ENCODE results near the gene IL15. TPM values are rescaled to one million over a fixed set of nuclear protein-coding genes. Genes with fewer than 3 reads are reported as not detected.

The IL15 gene
- total and polyA plus RNA-seq, 4 donors, result 4.7 to 12.5 (median 8.1) TPM

DNA sequence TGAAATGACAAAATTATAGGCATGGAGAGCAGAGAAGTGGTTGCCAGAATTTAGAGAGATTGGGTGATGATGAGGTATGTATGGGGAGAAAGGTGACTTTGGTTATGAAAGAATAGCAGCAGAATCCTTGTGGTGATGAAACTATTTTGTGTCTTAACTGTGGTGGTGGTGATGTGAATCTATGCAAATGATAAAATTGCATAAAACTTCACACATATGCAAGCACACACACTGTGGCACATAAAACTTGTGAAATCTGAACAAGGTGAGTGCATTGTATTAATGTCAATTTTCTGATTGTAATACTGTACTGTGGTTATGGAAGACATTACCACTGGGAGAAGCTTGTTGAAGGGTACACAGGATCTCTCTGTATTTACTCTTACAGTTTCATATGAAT is 91.0 kb downstream of the IL15 start:
- no peaks in the 10 kb centered on the region for H3K9me3 ChIP-seq (ENCODE audit: control insufficient read depth in 4 of 4, insufficient read depth in 3 of 4, low read length in 3 of 4)
- peaks cover 0 to 3% (median under 1%) of the 10 kb centered on the region in 4 donors for H3K36me3 ChIP-seq (ENCODE audit: control insufficient read depth in 4 of 4, insufficient read depth in 4 of 4, low read length in 4 of 4)
- no peak overlapping the region for H3K27ac ChIP-seq (ENCODE audit: low read depth in 1 of 2, low read length in 1 of 2)
- H3K27me3 ChIP-seq (ENCODE audit: control insufficient read depth in 3 of 3, insufficient read depth in 3 of 3, low read length in 2 of 3), result no peaks in the 10 kb centered on the region
- DNase-seq, result no peak
- TF ChIP-seq CTCF (IDR thresholded peaks at IDR 0.05; ENCODE audit: control extremely low read depth, extremely low read depth), result no peak
- no peak overlapping the region for H3K4me3 ChIP-seq
- H3K4me1 ChIP-seq (ENCODE audit: control insufficient read depth in 5 of 5, insufficient read depth in 5 of 5, low read length in 5 of 5), result no peaks in the 10 kb centered on the region
- no peak overlapping the region for H3K9ac ChIP-seq (ENCODE audit: insufficient read depth in 1 of 2, low read length in 2 of 2)
- ATAC-seq (ENCODE audit: insufficient read depth, low FRiP score), result no peak

DNA sequence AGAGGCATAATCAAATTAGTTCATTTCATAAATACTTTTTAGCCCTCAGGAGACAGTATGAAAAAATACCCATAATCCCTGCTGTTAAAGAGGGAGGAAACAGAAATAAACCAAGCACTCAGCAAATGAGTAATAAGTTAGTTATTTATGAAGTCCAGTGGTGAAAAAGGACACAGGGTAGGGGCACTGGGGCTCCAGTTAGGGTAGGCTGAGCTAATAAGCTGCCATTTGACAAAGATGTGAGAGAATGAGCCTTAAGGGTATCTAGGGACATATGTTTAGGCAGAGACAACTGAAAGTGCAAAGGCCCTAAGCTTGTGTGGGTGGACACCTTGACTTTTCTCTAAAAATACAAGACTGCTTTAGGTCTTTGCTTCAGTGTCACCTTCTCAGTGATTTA is 94.4 kb downstream of the IL15 start:
- H3K27ac ChIP-seq (ENCODE audit: low read depth in 1 of 2, low read length in 1 of 2), result no peak overlapping the region
- no peak for TF ChIP-seq CTCF (IDR thresholded peaks at IDR 0.05; ENCODE audit: control extremely low read depth, extremely low read depth)
- no peak overlapping the region for H3K9ac ChIP-seq (ENCODE audit: insufficient read depth in 1 of 2, low read length in 2 of 2)
- H3K4me1 ChIP-seq (ENCODE audit: control insufficient read depth in 5 of 5, insufficient read depth in 5 of 5, low read length in 5 of 5), result no peaks in the 10 kb centered on the region
- H3K4me3 ChIP-seq, result no peak overlapping the region
- ATAC-seq (ENCODE audit: insufficient read depth, low FRiP score) (no peak), DNase-seq (no peak)
- H3K36me3 ChIP-seq (ENCODE audit: control insufficient read depth in 4 of 4, insufficient read depth in 4 of 4, low read length in 4 of 4), result peaks cover 0 to 5% (median 1%) of the 10 kb centered on the region in 4 donors
- H3K27me3 ChIP-seq (ENCODE audit: control insufficient read depth in 3 of 3, insufficient read depth in 3 of 3, low read length in 2 of 3), result no peaks in the 10 kb centered on the region
- no peaks in the 10 kb centered on the region for H3K9me3 ChIP-seq (ENCODE audit: control insufficient read depth in 4 of 4, insufficient read depth in 3 of 4, low read length in 3 of 4)

DNA sequence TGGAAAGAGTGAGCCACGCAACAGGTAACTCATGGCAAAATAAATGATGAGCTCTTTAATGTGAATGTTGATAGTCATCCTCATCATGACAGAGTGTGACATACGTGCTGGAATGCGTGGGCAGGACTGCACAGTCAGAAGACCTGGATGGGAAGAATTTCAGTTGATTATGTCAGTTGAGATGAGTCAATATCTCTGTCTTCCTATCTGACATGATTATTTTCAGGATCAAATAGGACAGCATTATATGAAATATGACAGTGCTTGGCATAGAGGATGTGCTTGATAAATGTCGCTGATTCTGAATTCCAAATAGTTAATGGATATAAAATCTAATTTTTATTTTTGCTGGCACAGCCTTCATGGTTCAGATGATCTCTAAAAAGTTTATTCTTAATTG is 95.1 kb downstream of the IL15 start:
- DNase-seq (no peak), ATAC-seq (ENCODE audit: insufficient read depth, low FRiP score) (no peak)
- H3K36me3 ChIP-seq (ENCODE audit: control insufficient read depth in 4 of 4, insufficient read depth in 4 of 4, low read length in 4 of 4), result peaks cover 0 to 5% (median 1%) of the 10 kb centered on the region in 4 donors
- no peak for TF ChIP-seq CTCF (IDR thresholded peaks at IDR 0.05; ENCODE audit: control extremely low read depth, extremely low read depth)
- no peaks in the 10 kb centered on the region for H3K27me3 ChIP-seq (ENCODE audit: control insufficient read depth in 3 of 3, insufficient read depth in 3 of 3, low read length in 2 of 3)
- no peaks in the 10 kb centered on the region for H3K4me1 ChIP-seq (ENCODE audit: control insufficient read depth in 5 of 5, insufficient read depth in 5 of 5, low read length in 5 of 5)
- WGBS, 2 donors, result 92% methylated on average over 4 of the region's 4 CpGs
- no peaks in the 10 kb centered on the region for H3K9me3 ChIP-seq (ENCODE audit: control insufficient read depth in 4 of 4, insufficient read depth in 3 of 4, low read length in 3 of 4)
- H3K27ac ChIP-seq (ENCODE audit: low read depth in 1 of 2, low read length in 1 of 2), result no peak overlapping the region
- H3K4me3 ChIP-seq, result no peak overlapping the region
- no peak overlapping the region for H3K9ac ChIP-seq (ENCODE audit: insufficient read depth in 1 of 2, low read length in 2 of 2)

- H3K4me1 ChIP-seq (ENCODE audit: control insufficient read depth in 5 of 5, insufficient read depth in 5 of 5, low read length in 5 of 5), result no peaks in the 10 kb centered on the region
- H3K9me3 ChIP-seq (ENCODE audit: control insufficient read depth in 4 of 4, insufficient read depth in 3 of 4, low read length in 3 of 4), result peaks cover 0 to 2% (median 0%) of the 10 kb centered on the region in 4 donors
- peaks cover 0 to 2% (median 0%) of the 10 kb centered on the region in 4 donors for H3K36me3 ChIP-seq (ENCODE audit: control insufficient read depth in 4 of 4, insufficient read depth in 4 of 4, low read length in 4 of 4)
- H3K27me3 ChIP-seq (ENCODE audit: control insufficient read depth in 3 of 3, insufficient read depth in 3 of 3, low read length in 2 of 3), result no peaks in the 10 kb centered on the region
- DNase-seq, result no peak
- H3K27ac ChIP-seq (ENCODE audit: low read depth in 1 of 2, low read length in 1 of 2), result no peak overlapping the region
- H3K4me3 ChIP-seq, result no peak overlapping the region
- H3K9ac ChIP-seq (ENCODE audit: insufficient read depth in 1 of 2, low read length in 2 of 2), result no peak overlapping the region
- no peak for ATAC-seq (ENCODE audit: insufficient read depth, low FRiP score)
- no peak for TF ChIP-seq CTCF (IDR thresholded peaks at IDR 0.05; ENCODE audit: control extremely low read depth, extremely low read depth)
These were observed 103.3 kb downstream of the IL15 start for GRCh38 chr4:141739636-141740035.

Measured in lung (tissue), 12 donors.